ENCODE measurements around the gene IGF2BP3.

The IGF2BP3 gene

GRCh38 chr7:23345601-23346000 lies 124.7 kb downstream of the IGF2BP3 start:
- H3K27me3 Mint-ChIP-seq (ENCODE audit: low read depth), result no peaks in the 10 kb centered on the region
- TF ChIP-seq, protein P1, sequence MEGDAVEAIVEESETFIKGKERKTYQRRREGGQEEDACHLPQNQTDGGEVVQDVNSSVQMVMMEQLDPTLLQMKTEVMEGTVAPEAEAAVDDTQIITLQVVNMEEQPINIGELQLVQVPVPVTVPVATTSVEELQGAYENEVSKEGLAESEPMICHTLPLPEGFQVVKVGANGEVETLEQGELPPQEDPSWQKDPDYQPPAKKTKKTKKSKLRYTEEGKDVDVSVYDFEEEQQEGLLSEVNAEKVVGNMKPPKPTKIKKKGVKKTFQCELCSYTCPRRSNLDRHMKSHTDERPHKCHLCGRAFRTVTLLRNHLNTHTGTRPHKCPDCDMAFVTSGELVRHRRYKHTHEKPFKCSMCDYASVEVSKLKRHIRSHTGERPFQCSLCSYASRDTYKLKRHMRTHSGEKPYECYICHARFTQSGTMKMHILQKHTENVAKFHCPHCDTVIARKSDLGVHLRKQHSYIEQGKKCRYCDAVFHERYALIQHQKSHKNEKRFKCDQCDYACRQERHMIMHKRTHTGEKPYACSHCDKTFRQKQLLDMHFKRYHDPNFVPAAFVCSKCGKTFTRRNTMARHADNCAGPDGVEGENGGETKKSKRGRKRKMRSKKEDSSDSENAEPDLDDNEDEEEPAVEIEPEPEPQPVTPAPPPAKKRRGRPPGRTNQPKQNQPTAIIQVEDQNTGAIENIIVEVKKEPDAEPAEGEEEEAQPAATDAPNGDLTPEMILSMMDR (IDR thresholded peaks at IDR 0.05; ENCODE audit: unreplicated experiment in 3 of 3), result no peak
- no peaks in the 10 kb centered on the region for H3K9me3 Mint-ChIP-seq
- H3K27ac Mint-ChIP-seq, result peak overlapping the region in 1 of 3 experiments; percentile 13
- no peak overlapping the region for H3K4me3 Mint-ChIP-seq
- peaks cover 24% of the 10 kb centered on the region for H3K4me1 Mint-ChIP-seq
- H3K36me3 Mint-ChIP-seq (ENCODE audit: low read depth), result peaks cover 77% of the 10 kb centered on the region

GRCh38 chr7:23343806-23344475 lies 126.3 kb downstream of the IGF2BP3 start:
- H3K27ac Mint-ChIP-seq, result no peak overlapping the region
- H3K4me1 Mint-ChIP-seq, result peaks cover 15% of the 10 kb centered on the region
- H3K36me3 Mint-ChIP-seq (ENCODE audit: low read depth), result peaks cover 85% of the 10 kb centered on the region
- TF ChIP-seq, protein P1 (IDR thresholded peaks at IDR 0.05; ENCODE audit: unreplicated experiment in 3 of 3), result no peak
- no peak overlapping the region for H3K4me3 Mint-ChIP-seq
- H3K9me3 Mint-ChIP-seq, result peaks cover 3% of the 10 kb centered on the region
- no peaks in the 10 kb centered on the region for H3K27me3 Mint-ChIP-seq (ENCODE audit: low read depth)

DNA sequence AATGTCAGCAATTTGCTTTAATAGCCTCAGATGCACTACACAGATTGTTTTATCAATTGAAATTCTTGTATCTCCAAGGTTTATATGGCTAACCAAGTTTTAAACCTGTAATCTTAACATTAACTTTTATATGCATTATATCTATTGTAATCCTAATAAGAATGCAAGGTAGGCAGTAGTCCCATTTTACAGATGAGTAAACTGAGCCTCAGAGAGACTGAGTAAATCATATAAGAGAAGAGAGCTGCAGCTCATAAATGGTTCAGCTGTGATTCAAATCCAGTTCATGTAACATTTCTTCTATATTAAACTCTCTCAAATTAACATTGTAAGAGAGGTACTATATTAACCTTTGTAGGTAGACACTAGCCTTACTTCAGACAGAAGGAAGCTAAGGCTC lies 127.2 kb downstream of the IGF2BP3 start:
- TF ChIP-seq, protein P1 (IDR thresholded peaks at IDR 0.05; ENCODE audit: unreplicated experiment in 3 of 3), result no peak
- peaks cover 86% of the 10 kb centered on the region for H3K36me3 Mint-ChIP-seq (ENCODE audit: low read depth)
- H3K27me3 Mint-ChIP-seq (ENCODE audit: low read depth), result no peaks in the 10 kb centered on the region

GRCh38 chr7:23341846-23342598 lies 128.3 kb downstream of the IGF2BP3 start:
- peak overlapping the region in 1 of 3 experiments; percentile 2 for H3K27ac Mint-ChIP-seq
- no peaks in the 10 kb centered on the region for H3K27me3 Mint-ChIP-seq (ENCODE audit: low read depth)
- TF ChIP-seq, protein P1 (IDR thresholded peaks at IDR 0.05; ENCODE audit: unreplicated experiment in 3 of 3), result no peak
- H3K4me1 Mint-ChIP-seq, result peaks cover 10% of the 10 kb centered on the region
- H3K4me3 Mint-ChIP-seq, result no peak overlapping the region
- peaks cover 4% of the 10 kb centered on the region for H3K9me3 Mint-ChIP-seq
- H3K36me3 Mint-ChIP-seq (ENCODE audit: low read depth), result peaks cover 86% of the 10 kb centered on the region

More for the DNA sequence above, 127.2 kb downstream of the IGF2BP3 start:
- no peak overlapping the region for H3K4me3 Mint-ChIP-seq
- H3K9me3 Mint-ChIP-seq, result peaks cover 4% of the 10 kb centered on the region
- H3K27ac Mint-ChIP-seq, result no peak overlapping the region
- H3K4me1 Mint-ChIP-seq, result peaks cover 10% of the 10 kb centered on the region

DNA sequence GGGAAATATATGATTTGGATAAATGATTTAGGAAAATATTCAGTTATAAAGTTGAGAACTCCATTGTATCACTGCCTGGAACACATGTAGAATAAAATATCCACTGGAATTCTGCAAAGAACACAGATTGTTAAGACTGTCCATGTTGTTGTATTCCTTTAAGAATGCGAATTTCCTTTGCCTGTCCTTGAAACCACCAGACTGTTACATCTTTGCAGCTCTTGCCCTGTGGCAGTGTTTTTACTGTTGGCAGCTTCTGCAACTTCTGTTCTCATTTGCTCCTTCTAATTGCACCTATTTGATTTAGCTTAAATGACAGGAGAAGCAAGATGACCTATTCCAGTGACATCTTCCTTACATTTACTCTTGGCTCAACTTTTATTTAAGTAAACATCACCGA lies 131.4 kb downstream of the IGF2BP3 start:
- Mint-ChIP-seq H3K4me1 (peaks cover 23% of the 10 kb centered on the region), H3K27me3 (ENCODE audit: low read depth) (no peaks in the 10 kb centered on the region), H3K27ac (peak overlapping the region in 2 of 3 experiments; percentile 4 to 47), H3K4me3 (no peak overlapping the region), H3K9me3 (peaks cover 4% of the 10 kb centered on the region), H3K36me3 (ENCODE audit: low read depth) (peaks cover 80% of the 10 kb centered on the region)
- TF ChIP-seq, protein P1 (IDR thresholded peaks at IDR 0.05; ENCODE audit: unreplicated experiment in 3 of 3), result no peak

Measured in nephron (organoid).